H9 (cell line): Measurements from ENCODE around the gene KRTAP6-2. TPM values are rescaled to one million over a fixed set of nuclear protein-coding genes. Genes with fewer than 3 reads are reported as not detected.

ENCODE experiments used
- DNase-seq: peaks from one replicate; pipeline ENCODE4 v3.0.0-alpha.2; 2017
- H2AFZ ChIP-seq: one replicate; pipeline ENCODE4 v1.6.1; 2013; ENCODE audit warnings: mild to moderate bottlenecking, low read length, control low read depth, moderate library complexity
- H2AK5ac ChIP-seq: 2 replicates; pipeline ENCODE4 v1.6.1; 2013; ENCODE audit warnings: low read length, control low read depth, mixed read lengths; ENCODE audit not compliant: insufficient read length
- H2BK120ac ChIP-seq: one replicate; pipeline ENCODE4 v1.6.1; 2013; ENCODE audit warnings: low read depth, mild to moderate bottlenecking, low read length, control low read depth, inconsistent platforms; ENCODE audit not compliant: poor library complexity, severe bottlenecking
- H2BK12ac ChIP-seq: 2 replicates; pipeline ENCODE4 v1.6.1; 2013; ENCODE audit warnings: low read length, control low read depth, mixed read lengths, low read depth; ENCODE audit not compliant: insufficient read length
- H2BK15ac ChIP-seq: 2 replicates; pipeline ENCODE4 v1.6.1; 2013; ENCODE audit warnings: low read depth, low read length, control low read depth
- H2BK20ac ChIP-seq: one replicate; pipeline ENCODE4 v1.6.1; 2013; ENCODE audit warnings: low read depth, mild to moderate bottlenecking, low read length, control low read depth, inconsistent platforms; ENCODE audit not compliant: poor library complexity, severe bottlenecking
- H2BK5ac ChIP-seq: 2 replicates; pipeline ENCODE4 v1.6.1; 2013; ENCODE audit warnings: low read length, control low read depth, mixed read lengths; ENCODE audit not compliant: insufficient read length
- H3K14ac ChIP-seq: 2 replicates; pipeline ENCODE4 v1.6.1; 2013; ENCODE audit warnings: low read length, control low read depth; ENCODE audit not compliant: insufficient read depth
- H3K18ac ChIP-seq: 2 replicates; pipeline ENCODE4 v1.6.1; 2013; ENCODE audit warnings: low read depth, mild to moderate bottlenecking, mixed read lengths, low read length, control low read depth; ENCODE audit not compliant: insufficient read length
- H3K23ac ChIP-seq: 2 replicates; pipeline ENCODE4 v1.6.1; 2013; ENCODE audit warnings: low read length, control low read depth, mixed read lengths, low read depth; ENCODE audit not compliant: insufficient read length
- H3K23me2 ChIP-seq: 2 replicates; pipeline ENCODE4 v1.6.1; 2013; ENCODE audit warnings: low read depth, mild to moderate bottlenecking, mixed read lengths, low read length, control low read depth; ENCODE audit not compliant: insufficient read length, poor library complexity, severe bottlenecking
- H3K27ac ChIP-seq: 2 replicates; pipeline ENCODE4 v1.5.1; 2013; ENCODE audit warnings: low read length, control low read depth, mixed read lengths, low read depth; ENCODE audit not compliant: insufficient read length
- H3K27me3 ChIP-seq: 2 replicates; pipeline ENCODE4 v1.6.1; 2013; ENCODE audit warnings: low read length, control low read depth, inconsistent platforms; ENCODE audit not compliant: insufficient read depth
- H3K4ac ChIP-seq: 2 replicates; pipeline ENCODE4 v1.6.1; 2013; ENCODE audit warnings: low read depth, mild to moderate bottlenecking, control low read depth, inconsistent platforms, low read length, moderate library complexity
- H3K4me1 ChIP-seq: 2 replicates; pipeline ENCODE4 v1.6.1; 2013; ENCODE audit warnings: low read length, control low read depth, inconsistent platforms; ENCODE audit not compliant: insufficient read depth
- H3K4me2 ChIP-seq: 2 replicates; pipeline ENCODE4 v1.6.1; 2013; ENCODE audit warnings: low read length, control low read depth, mixed read lengths; ENCODE audit not compliant: insufficient read length, insufficient read depth
- H3K56ac ChIP-seq: 2 replicates; pipeline ENCODE4 v1.6.1; 2013; ENCODE audit warnings: low read depth, mild to moderate bottlenecking, mixed read lengths, low read length, control low read depth; ENCODE audit not compliant: insufficient read length
- H3K79me1 ChIP-seq: 2 replicates; pipeline ENCODE4 v1.6.1; 2013; ENCODE audit warnings: low read depth, mild to moderate bottlenecking, moderate library complexity, low read length, control low read depth, inconsistent platforms; ENCODE audit not compliant: insufficient read depth, poor library complexity, severe bottlenecking
- H3K79me2 ChIP-seq: 2 replicates; pipeline ENCODE4 v1.6.1; 2013; ENCODE audit warnings: low read length, control low read depth, inconsistent platforms; ENCODE audit not compliant: insufficient read depth
- H3K9ac ChIP-seq: 2 replicates; pipeline ENCODE4 v1.6.1; 2013; ENCODE audit warnings: low read length, control low read depth, mixed read lengths; ENCODE audit not compliant: insufficient read length; ENCODE audit errors: extremely low read depth
- H3K9me3 ChIP-seq: one replicate; pipeline ENCODE4 v1.6.1; 2013; ENCODE audit warnings: low read depth, low read length, inconsistent platforms; ENCODE audit not compliant: control insufficient read depth
- H3T11ph ChIP-seq: one replicate; pipeline ENCODE4 v1.6.1; 2013; ENCODE audit warnings: mild to moderate bottlenecking, low read length, control low read depth, inconsistent platforms
- H4K20me1 ChIP-seq: one replicate; pipeline ENCODE4 v1.6.1; 2013; ENCODE audit not compliant: control insufficient read depth, insufficient read length, insufficient read depth
- H4K5ac ChIP-seq: 2 replicates; pipeline ENCODE4 v1.6.1; 2013; ENCODE audit warnings: low read depth, mild to moderate bottlenecking, mixed read lengths, low read length, control low read depth; ENCODE audit not compliant: insufficient read length
- H4K8ac ChIP-seq: replicated peaks from 2 replicates; pipeline ENCODE4 v1.6.1; 2013; ENCODE audit warnings: low read length, control low read depth, mixed read lengths, low read depth; ENCODE audit not compliant: insufficient read length
- H4K91ac ChIP-seq: 2 replicates; pipeline ENCODE4 v1.6.1; 2013; ENCODE audit warnings: low read depth, mild to moderate bottlenecking, moderate library complexity, mixed read lengths, low read length, control low read depth; ENCODE audit not compliant: insufficient read length
- H3K27ac Mint-ChIP-seq, 3 experiments: 2 replicates in 2 of 3; 3 replicates in 1 of 3; pipeline ENCODE4 v1.8.0; 2020 to 2021; ENCODE audit warnings: mixed read lengths in 3 of 3, mild to moderate bottlenecking in 1 of 3, moderate library complexity in 1 of 3
- H3K27me3 Mint-ChIP-seq: 2 replicates; pipeline ENCODE4 v1.8.0; 2021; ENCODE audit warnings: low read depth, mild to moderate bottlenecking, moderate library complexity, mixed read lengths
- H3K36me3 Mint-ChIP-seq, 3 experiments: 2 replicates in 2 of 3; 3 replicates in 1 of 3; pipeline ENCODE4 v1.8.0; 2020 to 2021; ENCODE audit warnings: low read depth in 3 of 3, mixed read lengths in 3 of 3; ENCODE audit not compliant: insufficient read depth in 1 of 3
- H3K4me1 Mint-ChIP-seq, 2 experiments: 2 replicates each; pipeline ENCODE4 v1.8.0; 2020; ENCODE audit warnings: mixed read lengths in 2 of 2
- H3K4me3 Mint-ChIP-seq, 2 experiments: 2 replicates in 1 of 2; 3 replicates in 1 of 2; pipeline ENCODE4 v1.8.0; 2020 to 2021; ENCODE audit warnings: mild to moderate bottlenecking in 2 of 2, mixed read lengths in 2 of 2, moderate library complexity in 1 of 2
- H3K9me3 Mint-ChIP-seq, 2 experiments: 2 replicates in 1 of 2; 3 replicates in 1 of 2; pipeline ENCODE4 v1.8.0; 2020; ENCODE audit warnings: mild to moderate bottlenecking in 2 of 2, mixed read lengths in 2 of 2, moderate library complexity in 1 of 2
- WGBS: extraction: QIAGEN DNeasy Blood & Tissue Kit; methylation state at CpG from one replicate; pipeline ENCODE4 v1.1.7; 2013; ENCODE audit warnings: missing lambda C conversion rate, low lambda C conversion rate, mixed read lengths; ENCODE audit not compliant: insufficient read length; ENCODE audit errors: extremely low coverage; 5-methylcytosine and 5-hydroxymethylcytosine counted together
- total RNA-seq: library from RNA; stranded (reverse); gene quantifications from 2 replicates; pipeline ENCODE4 v1.2.1, GENCODE V29; 2021
- TF ChIP-seq, protein P1 (sequence below): fragments of 200-600 bp; sonication (generic); conservative IDR thresholded peaks from 3 replicates; pipeline ENCODE4 v1.8.0; 2021; ENCODE audit warnings: antibody characterized with exemption, mild to moderate bottlenecking

The KRTAP6-2 gene
- total RNA-seq, 1 experiment from 2014 or later: not detected

- Histone ChIP-seq H3K18ac (no peak overlapping the region), H3K79me2 (no peaks in the 10 kb centered on the region), H3K27me3 (no peaks in the 10 kb centered on the region), H3K4ac (no peak overlapping the region), H4K20me1 (no peaks in the 10 kb centered on the region), H2BK12ac (no peak overlapping the region), H4K8ac (no peak overlapping the region), H2BK120ac (no peak overlapping the region), H2BK20ac (no peak overlapping the region), H2BK15ac (no peak overlapping the region), H4K5ac (no peak overlapping the region), H2BK5ac (no peak overlapping the region), H4K91ac (no peak overlapping the region), H3K79me1 (no peaks in the 10 kb centered on the region), H2AFZ (no peak overlapping the region), H2AK5ac (no peak overlapping the region), H3K9ac (no peak overlapping the region), H3K4me1 (no peaks in the 10 kb centered on the region), H3K23me2 (no peaks in the 10 kb centered on the region), H3K23ac (no peak overlapping the region), H3K14ac (no peak overlapping the region), H3T11ph (no peak overlapping the region), H3K4me2 (no peak overlapping the region), H3K56ac (no peak overlapping the region), H3K27ac (no peak overlapping the region), H3K9me3 (no peaks in the 10 kb centered on the region)
- Mint-ChIP-seq H3K36me3 (peaks cover 0 to 13% (median 0%) of the 10 kb centered on the region in 3 experiments; a peak in 1 of 7 replicates), H3K4me1 (no peaks in the 10 kb centered on the region), H3K4me3 (no peak overlapping the region), H3K27me3 (no peaks in the 10 kb centered on the region), H3K9me3 (peaks cover 0 to 3% of the 10 kb centered on the region in 2 experiments; a peak in 1 of 5 replicates), H3K27ac (no peak overlapping the region)
- WGBS: no CpG with 5 or more reads among the region's 1 CpG
- TF ChIP-seq, protein P1, sequence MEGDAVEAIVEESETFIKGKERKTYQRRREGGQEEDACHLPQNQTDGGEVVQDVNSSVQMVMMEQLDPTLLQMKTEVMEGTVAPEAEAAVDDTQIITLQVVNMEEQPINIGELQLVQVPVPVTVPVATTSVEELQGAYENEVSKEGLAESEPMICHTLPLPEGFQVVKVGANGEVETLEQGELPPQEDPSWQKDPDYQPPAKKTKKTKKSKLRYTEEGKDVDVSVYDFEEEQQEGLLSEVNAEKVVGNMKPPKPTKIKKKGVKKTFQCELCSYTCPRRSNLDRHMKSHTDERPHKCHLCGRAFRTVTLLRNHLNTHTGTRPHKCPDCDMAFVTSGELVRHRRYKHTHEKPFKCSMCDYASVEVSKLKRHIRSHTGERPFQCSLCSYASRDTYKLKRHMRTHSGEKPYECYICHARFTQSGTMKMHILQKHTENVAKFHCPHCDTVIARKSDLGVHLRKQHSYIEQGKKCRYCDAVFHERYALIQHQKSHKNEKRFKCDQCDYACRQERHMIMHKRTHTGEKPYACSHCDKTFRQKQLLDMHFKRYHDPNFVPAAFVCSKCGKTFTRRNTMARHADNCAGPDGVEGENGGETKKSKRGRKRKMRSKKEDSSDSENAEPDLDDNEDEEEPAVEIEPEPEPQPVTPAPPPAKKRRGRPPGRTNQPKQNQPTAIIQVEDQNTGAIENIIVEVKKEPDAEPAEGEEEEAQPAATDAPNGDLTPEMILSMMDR: no peak
- DNase-seq: no peak
Observed at GRCh38 chr21:30582870-30583269, 15.8 kb downstream of the KRTAP6-2 start.
